Inflammatory macrophage treated with lipopolysaccharide for 4 hours (primary cell): ENCODE results near the gene GCN1.

ENCODE experiments used
- DNase-seq: peaks from one replicate; pipeline ENCODE4 v3.0.0-alpha.2; 2020

GCN1 gene

GRCh38 chr12:120172053-120172452, 22.5 kb downstream of the GCN1 start:
- DNase-seq = no peak

GRCh38 chr12:120170631-120171030, 23.9 kb downstream of the GCN1 start:
- no peak for DNase-seq

GRCh38 chr12:120169946-120170345, 24.6 kb downstream of the GCN1 start:
- DNase-seq = no peak

- no peak for DNase-seq
These were observed 26.2 kb downstream of the GCN1 start for GRCh38 chr12:120168337-120168736.

GRCh38 chr12:120167529-120168095, 26.9 kb downstream of the GCN1 start:
- no peak for DNase-seq

- DNase-seq = no peak
These were observed 30.2 kb downstream of the GCN1 start for GRCh38 chr12:120164293-120164692.

GRCh38 chr12:120162763-120163162, 31.8 kb downstream of the GCN1 start:
- no peak for DNase-seq

GRCh38 chr12:120161852-120162251, 32.7 kb downstream of the GCN1 start:
- DNase-seq = no peak

GRCh38 chr12:120159509-120160237, 34.8 kb downstream of the GCN1 start:
- DNase-seq = no peak

GRCh38 chr12:120158351-120158750, 36.2 kb downstream of the GCN1 start:
- no peak for DNase-seq

- no peak for DNase-seq
These were observed 36.8 kb downstream of the GCN1 start for GRCh38 chr12:120157678-120158077.

GRCh38 chr12:120156315-120157259, 37.9 kb downstream of the GCN1 start:
- no peak for DNase-seq

- DNase-seq = no peak
These were observed 39.4 kb downstream of the GCN1 start for GRCh38 chr12:120155072-120155471.

GRCh38 chr12:120150919-120151525, 43.5 kb downstream of the GCN1 start:
- no peak for DNase-seq

- DNase-seq = no peak
These were observed 46.5 kb downstream of the GCN1 start for GRCh38 chr12:120148011-120148410.

- no peak for DNase-seq
These were observed 49.4 kb downstream of the GCN1 start for GRCh38 chr12:120145164-120145563.

GRCh38 chr12:120144215-120144614, 50.3 kb downstream of the GCN1 start:
- no peak for DNase-seq

GRCh38 chr12:120142231-120142877, 52.2 kb downstream of the GCN1 start:
- no peak for DNase-seq

- no peak for DNase-seq
These were observed 53.2 kb downstream of the GCN1 start for GRCh38 chr12:120141336-120141735.

GRCh38 chr12:120140603-120141002, 53.9 kb downstream of the GCN1 start:
- no peak for DNase-seq

- DNase-seq = no peak
These were observed 54.6 kb downstream of the GCN1 start for GRCh38 chr12:120139958-120140357.

- DNase-seq = no peak
These were observed 56.1 kb downstream of the GCN1 start for GRCh38 chr12:120138366-120138765.

GRCh38 chr12:120137833-120138232, 56.7 kb downstream of the GCN1 start:
- DNase-seq = no peak
